Naive thymus-derived CD8-positive, alpha-beta T cell (primary cell): ENCODE measurements around the gene PRPS1. TPM values are rescaled to one million over a fixed set of nuclear protein-coding genes. Genes with fewer than 3 reads are reported as not detected.

Experiments
- ATAC-seq, 2 donors: fragments of 150-1000 bp; cut with Tn5 transposase in 1 of 2; sonication (Bioruptor Pico), chemical (Tn5 transposase) in 1 of 2; 1 replicate in 1 of 2; 2 replicates in 1 of 2; pipeline ENCODE4 v1.10.0; 2021; ENCODE audit warnings: mild to moderate bottlenecking in 2 of 2, moderate library complexity in 2 of 2
- POLR2A ChIA-PET: fragments of 350-600 bp; sonication (Branson Sonifier 250); formaldehyde crosslinking; loops from one replicate; lab custom pipeline; 2021; ENCODE audit warnings: antibody characterized with exemption; lab: Charles Lee
- DNase-seq, 10 donors: peaks; one replicate each; pipeline versions ENCODE4 v3.0.0 to v3.0.0-alpha.2; 2020 to 2022
- H3K27ac Mint-ChIP-seq, 10 donors: one replicate each; pipeline ENCODE4 v1.8.0; 2020 to 2022; ENCODE audit warnings: mild to moderate bottlenecking in 10 of 10, mixed read lengths in 10 of 10, moderate library complexity in 4 of 10, inconsistent platforms in 1 of 10
- H3K27me3 Mint-ChIP-seq, 5 donors: one replicate each; pipeline ENCODE4 v1.8.0; 2021 to 2022; ENCODE audit warnings: mixed read lengths in 5 of 5
- H3K36me3 Mint-ChIP-seq, 3 donors: one replicate each; pipeline ENCODE4 v1.8.0; 2020 to 2022; ENCODE audit warnings: mixed read lengths in 3 of 3, mild to moderate bottlenecking in 2 of 3, inconsistent platforms in 1 of 3
- H3K4me1 Mint-ChIP-seq, 4 donors: one replicate each; pipeline ENCODE4 v1.8.0; 2021 to 2022; ENCODE audit warnings: mixed read lengths in 4 of 4
- H3K4me3 Mint-ChIP-seq, 10 donors: one replicate each; pipeline ENCODE4 v1.8.0; 2020 to 2022; ENCODE audit warnings: mild to moderate bottlenecking in 10 of 10, mixed read lengths in 10 of 10, moderate library complexity in 6 of 10, inconsistent platforms in 1 of 10
- H3K9me3 Mint-ChIP-seq, 9 donors: one replicate each; pipeline ENCODE4 v1.8.0; 2020 to 2022; ENCODE audit warnings: mixed read lengths in 9 of 9, mild to moderate bottlenecking in 3 of 9, inconsistent platforms in 1 of 9, moderate library complexity in 1 of 9
- polyA plus RNA-seq, 3 donors: library from polyadenylated mRNA; unstranded; fragments of 300-500 nt; fragmentation: Illumina TruSeq; gene quantifications; one replicate each; pipeline ENCODE4 v1.2.3, GENCODE V29; 2021
- total RNA-seq, 8 experiments: library from RNA in 2 of 8; stranded (reverse) in 2 of 8; gene quantifications; one replicate each; pipeline ENCODE4 v1.2.3 and lab custom pipeline; 2021 to 2026

Gene PRPS1
- total and polyA plus RNA-seq, 5 experiments from 2014 or later, result 53.8 to 66.3 (median 61.6) TPM

- POLR2A ChIA-PET, result no interaction called here
- peak overlapping the region in 2 of 10 donors; percentile 22 to 31 for H3K27ac Mint-ChIP-seq
These were observed 18.4 kb downstream of the PRPS1 start for GRCh38 chrX:107646735-107647134.

GRCh38 chrX:107648332-107648731 is 20.0 kb downstream of the PRPS1 start:
- peaks cover 0 to 62% (median 2%) of the 10 kb centered on the region in 3 donors for H3K36me3 Mint-ChIP-seq
- H3K27ac Mint-ChIP-seq, result no peak overlapping the region
- ATAC-seq (no peak), DNase-seq (no peak)
- H3K27me3 Mint-ChIP-seq, result no peaks in the 10 kb centered on the region
- no peaks in the 10 kb centered on the region for H3K4me1 Mint-ChIP-seq
- H3K4me3 Mint-ChIP-seq, result no peak overlapping the region
- no peaks in the 10 kb centered on the region for H3K9me3 Mint-ChIP-seq
- POLR2A ChIA-PET, result no interaction called here

More at GRCh38 chrX:107646735-107647134, 18.4 kb downstream of the PRPS1 start:
- H3K27me3 Mint-ChIP-seq, result no peaks in the 10 kb centered on the region
- no peak for DNase-seq
- no peaks in the 10 kb centered on the region for H3K9me3 Mint-ChIP-seq
- no peaks in the 10 kb centered on the region for H3K4me1 Mint-ChIP-seq
- ATAC-seq, result no peak
- peaks cover 0 to 78% (median 6%) of the 10 kb centered on the region in 3 donors for H3K36me3 Mint-ChIP-seq
- no peak overlapping the region for H3K4me3 Mint-ChIP-seq

GRCh38 chrX:107654566-107654871 is 26.2 kb downstream of the PRPS1 start:
- H3K27ac Mint-ChIP-seq, result peak overlapping the region in 6 of 10 donors; percentile 22 to 79 (median 53)
- POLR2A ChIA-PET, result interaction anchor here (1.0 to 1.5 kb wide), 4 partner anchors 19 to 123 kb away, joined by 3 to 7 read pairs (median 4); partner anchors contain the start of gene NCBP2L
- H3K4me3 Mint-ChIP-seq, result no peak overlapping the region
- DNase-seq, result no peak
- peaks cover 5 to 18% (median 15%) of the 10 kb centered on the region in 4 donors for H3K4me1 Mint-ChIP-seq
- peaks cover 0 to 13% (median 0%) of the 10 kb centered on the region in 3 donors for H3K36me3 Mint-ChIP-seq
- no peak for ATAC-seq
- H3K27me3 Mint-ChIP-seq, result no peaks in the 10 kb centered on the region
- no peaks in the 10 kb centered on the region for H3K9me3 Mint-ChIP-seq

- peak; percentile 54 to 82 (median 66) for DNase-seq
- H3K27me3 Mint-ChIP-seq, result no peaks in the 10 kb centered on the region
- H3K4me1 Mint-ChIP-seq, result peaks cover 5 to 18% (median 17%) of the 10 kb centered on the region in 4 donors
- ATAC-seq, result peak; percentile 88 to 91
- H3K9me3 Mint-ChIP-seq, result no peaks in the 10 kb centered on the region
- peaks cover 0 to 7% (median 0%) of the 10 kb centered on the region in 3 donors for H3K36me3 Mint-ChIP-seq
- H3K4me3 Mint-ChIP-seq, result peak overlapping the region in 4 of 10 donors; percentile 6 to 35 (median 18)
- POLR2A ChIA-PET, result interaction anchor here (1.0 to 1.5 kb wide), 3 partner anchors 19 to 122 kb away, joined by 4 to 7 read pairs (median 5); partner anchors contain the start of gene NCBP2L
- peak overlapping the region; percentile 15 to 91 (median 74) for H3K27ac Mint-ChIP-seq
These were observed 26.8 kb downstream of the PRPS1 start for GRCh38 chrX:107654872-107655761.

- no peaks in the 10 kb centered on the region for H3K36me3 Mint-ChIP-seq
- no peaks in the 10 kb centered on the region for H3K27me3 Mint-ChIP-seq
- H3K4me3 Mint-ChIP-seq, result no peak overlapping the region
- ATAC-seq, result no peak
- no peak overlapping the region for H3K27ac Mint-ChIP-seq
- H3K4me1 Mint-ChIP-seq, result peaks cover 5 to 22% (median 17%) of the 10 kb centered on the region in 4 donors
- H3K9me3 Mint-ChIP-seq, result no peaks in the 10 kb centered on the region
- POLR2A ChIA-PET, result interaction anchor here (0.6 kb wide), 1 partner anchor 717 kb away, joined by 3 read pairs; no protein-coding TSS in a partner anchor
- DNase-seq, result no peak
These were observed 28.7 kb downstream of the PRPS1 start for GRCh38 chrX:107656978-107657377.

- Mint-ChIP-seq H3K9me3 (no peaks in the 10 kb centered on the region), H3K4me3 (no peak overlapping the region), H3K27ac (peak overlapping the region in 4 of 10 donors; percentile 22 to 55 (median 40)), H3K27me3 (no peaks in the 10 kb centered on the region), H3K36me3 (no peaks in the 10 kb centered on the region), H3K4me1 (peaks cover 6 to 27% (median 17%) of the 10 kb centered on the region in 4 donors)
- ATAC-seq (no peak), DNase-seq (no peak)
- POLR2A ChIA-PET, result interaction anchor here (1.4 to 1.5 kb wide), 3 partner anchors 15 to 118 kb away, joined by 3 to 11 read pairs (median 4); partner anchors contain the start of gene NCBP2L
These were observed 30.4 kb downstream of the PRPS1 start for GRCh38 chrX:107658660-107659059.

- peaks cover 6 to 27% (median 17%) of the 10 kb centered on the region in 4 donors for H3K4me1 Mint-ChIP-seq
- no peak for ATAC-seq
- H3K9me3 Mint-ChIP-seq, result no peaks in the 10 kb centered on the region
- H3K27me3 Mint-ChIP-seq, result no peaks in the 10 kb centered on the region
- no peaks in the 10 kb centered on the region for H3K36me3 Mint-ChIP-seq
- POLR2A ChIA-PET, result interaction anchor here (1.4 to 1.9 kb wide), 4 partner anchors 14 to 118 kb away, joined by 3 to 11 read pairs (median 8); partner anchors contain the start of gene NCBP2L
- no peak overlapping the region for H3K4me3 Mint-ChIP-seq
- no peak overlapping the region for H3K27ac Mint-ChIP-seq
- DNase-seq, result no peak
These were observed 31.0 kb downstream of the PRPS1 start for GRCh38 chrX:107659286-107659685.

- Mint-ChIP-seq H3K36me3 (peaks cover 0 to 3% (median 0%) of the 10 kb centered on the region in 3 donors), H3K9me3 (no peaks in the 10 kb centered on the region), H3K27me3 (no peaks in the 10 kb centered on the region), H3K4me1 (peaks cover 6 to 24% (median 14%) of the 10 kb centered on the region in 4 donors), H3K4me3 (no peak overlapping the region), H3K27ac (peak overlapping the region in 1 of 10 donors; percentile 35)
- ATAC-seq (peak; percentile 31 to 47), DNase-seq (peak in 4 of 10 donors; percentile 3 to 56 (median 48))
- POLR2A ChIA-PET, result interaction anchor here (1.4 to 1.9 kb wide), 3 partner anchors 14 to 117 kb away, joined by 4 to 11 read pairs (median 11); partner anchors contain the start of gene NCBP2L
These were observed 31.5 kb downstream of the PRPS1 start for GRCh38 chrX:107659768-107660167.

GRCh38 chrX:107662145-107662544 is 33.8 kb downstream of the PRPS1 start:
- peaks cover 0 to 5% (median 0%) of the 10 kb centered on the region in 3 donors for H3K36me3 Mint-ChIP-seq
- peaks cover 5 to 17% (median 7%) of the 10 kb centered on the region in 4 donors for H3K4me1 Mint-ChIP-seq
- DNase-seq (no peak), ATAC-seq (no peak)
- no peaks in the 10 kb centered on the region for H3K9me3 Mint-ChIP-seq
- H3K27me3 Mint-ChIP-seq, result no peaks in the 10 kb centered on the region
- H3K4me3 Mint-ChIP-seq, result no peak overlapping the region
- POLR2A ChIA-PET, result interaction anchor here (1.1 to 2.7 kb wide), 4 partner anchors 11 to 115 kb away, joined by 3 to 7 read pairs (median 4); partner anchors contain the start of genes NCBP2L and TSC22D3
- H3K27ac Mint-ChIP-seq, result peak overlapping the region in 7 of 10 donors; percentile 21 to 73 (median 38)

- Mint-ChIP-seq H3K4me1 (peaks cover 10 to 22% (median 13%) of the 10 kb centered on the region in 4 donors), H3K9me3 (no peaks in the 10 kb centered on the region), H3K27ac (peak overlapping the region in 6 of 10 donors; percentile 22 to 73 (median 67)), H3K36me3 (peaks cover 0 to 9% (median 0%) of the 10 kb centered on the region in 3 donors), H3K27me3 (no peaks in the 10 kb centered on the region), H3K4me3 (no peak overlapping the region)
- ATAC-seq (no peak), DNase-seq (no peak)
- POLR2A ChIA-PET, result interaction anchor here (1.6 to 2.7 kb wide), 2 partner anchors 10 to 48 kb away, joined by 5 to 7 read pairs; no protein-coding TSS in a partner anchor
These were observed 34.5 kb downstream of the PRPS1 start for GRCh38 chrX:107662824-107663223.

GRCh38 chrX:107666931-107667330 is 38.6 kb downstream of the PRPS1 start:
- H3K4me1 Mint-ChIP-seq, result peaks cover 11 to 37% (median 18%) of the 10 kb centered on the region in 4 donors
- no peak for ATAC-seq
- peak overlapping the region in 5 of 10 donors; percentile 11 to 66 (median 55) for H3K27ac Mint-ChIP-seq
- no peak overlapping the region for H3K4me3 Mint-ChIP-seq
- no peaks in the 10 kb centered on the region for H3K9me3 Mint-ChIP-seq
- DNase-seq, result no peak
- H3K27me3 Mint-ChIP-seq, result no peaks in the 10 kb centered on the region
- POLR2A ChIA-PET, result no interaction called here
- H3K36me3 Mint-ChIP-seq, result peaks cover 0 to 9% (median 0%) of the 10 kb centered on the region in 3 donors

- H3K9me3 Mint-ChIP-seq, result no peaks in the 10 kb centered on the region
- POLR2A ChIA-PET, result no interaction called here
- no peak for DNase-seq
These were observed 39.1 kb downstream of the PRPS1 start for GRCh38 chrX:107667426-107667825.

More at GRCh38 chrX:107667426-107667825, 39.1 kb downstream of the PRPS1 start:
- peak overlapping the region in 6 of 10 donors; percentile 33 to 71 (median 64) for H3K27ac Mint-ChIP-seq
- H3K4me1 Mint-ChIP-seq, result peaks cover 11 to 36% (median 18%) of the 10 kb centered on the region in 4 donors
- no peaks in the 10 kb centered on the region for H3K27me3 Mint-ChIP-seq
- ATAC-seq, result no peak
- peaks cover 0 to 9% (median 0%) of the 10 kb centered on the region in 3 donors for H3K36me3 Mint-ChIP-seq
- H3K4me3 Mint-ChIP-seq, result no peak overlapping the region
